Adrenal gland (tissue), 5 donors: ENCODE data around the gene RASSF1.

ENCODE experiments used
- CTCF ChIP-seq, 6 experiments: fragments of 450-650 bp in 4 of 6; fragments of 200-600 bp in 2 of 6; sonication (generic) in 1 of 6; IDR thresholded peaks; 1 replicate in 5 of 6; 2 replicates in 1 of 6; pipeline versions ENCODE4 v1.5.1 to v1.8.0; 2016 to 2021; ENCODE audit warnings: antibody characterized with exemption in 6 of 6, mild to moderate bottlenecking in 2 of 6, moderate library complexity in 1 of 6
- POLR2A ChIP-seq, 2 donors: fragments of 450-650 bp; IDR thresholded peaks; one replicate each; pipeline ENCODE4 v1.6.1; 2017; ENCODE audit warnings: antibody characterized with exemption in 2 of 2, mild to moderate bottlenecking in 2 of 2, moderate library complexity in 1 of 2
- donor health status: DM: no; HTN: no; CAD: no.

GRCh38 chr3:50324351-50325112 lies 16.1 kb downstream of the RASSF1 start:
- TF ChIP-seq CTCF (IDR thresholded peaks at IDR 0.05) (peak; percentile 77 to 93 (median 85)), POLR2A (IDR thresholded peaks at IDR 0.05) (no peak)
